Right lobe of liver (tissue), 4 donors: ENCODE measurements around the gene ZBTB42.

ENCODE experiments used
- POLR2A ChIP-seq: fragments of 450-650 bp; IDR thresholded peaks from one replicate; pipeline ENCODE4 v1.6.1; 2017; ENCODE audit warnings: antibody characterized with exemption, mild to moderate bottlenecking
- TF ChIP-seq, protein P1 (sequence below), 4 donors: fragments of 200-600 bp in 3 of 4; fragments of 450-650 bp in 1 of 4; IDR thresholded peaks; one replicate each; pipeline versions ENCODE4 v1.5.1 to v1.8.0; 2016 to 2022; ENCODE audit warnings: antibody characterized with exemption in 4 of 4, mild to moderate bottlenecking in 2 of 4
- donor health status: DM: no; HTN: no; CAD: no.
- donor health status: DM: no; HTN: no; CAD: no.
- donor health status: DM: no; HTN: yes; CAD: no.

DNA sequence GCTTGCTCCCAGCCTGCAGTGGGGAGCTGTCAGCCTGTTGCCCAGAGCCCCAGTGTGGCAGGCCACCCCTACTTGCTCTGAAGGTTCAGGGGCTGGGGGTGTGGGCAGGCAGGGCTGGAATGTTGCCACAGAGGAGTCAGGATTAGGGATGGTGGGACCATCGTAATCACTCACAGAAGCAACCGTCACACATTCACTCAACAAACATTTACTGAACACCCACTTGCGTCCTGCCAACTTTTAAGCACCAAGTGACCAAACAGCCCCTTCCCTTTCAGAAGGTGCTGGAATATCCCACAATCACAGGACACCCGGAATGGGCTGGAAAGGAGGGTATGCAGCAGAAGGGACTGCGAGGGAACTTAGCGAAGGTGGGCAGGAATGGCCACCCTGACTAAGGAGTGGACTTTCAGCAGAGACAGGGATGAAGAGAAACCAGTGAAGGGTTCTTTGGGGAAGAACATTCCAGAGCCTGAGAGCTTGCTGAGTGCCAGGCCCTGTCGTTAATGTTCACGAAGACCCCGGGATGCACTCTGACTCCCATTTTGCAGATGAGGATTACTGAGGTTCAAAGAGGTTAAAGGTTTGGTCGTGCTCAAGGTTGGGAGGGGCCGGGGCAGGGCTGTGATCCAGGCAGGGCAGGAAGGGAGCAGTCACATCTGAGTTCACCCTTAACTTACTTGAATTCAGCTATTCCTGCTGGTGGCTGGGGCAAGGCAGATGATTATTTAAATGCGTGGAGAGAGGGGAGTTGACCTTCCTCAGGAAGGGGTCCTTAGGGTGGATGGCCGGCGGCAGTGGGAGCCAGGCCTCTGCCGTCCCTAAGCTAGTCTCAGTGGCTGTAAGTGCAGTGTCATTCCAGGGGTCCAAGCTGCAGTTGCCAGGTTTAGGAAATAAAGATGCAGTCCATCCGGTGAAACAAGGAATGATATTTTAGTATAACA lies 2.3 kb upstream of the ZBTB42 start:
- TF ChIP-seq, protein P1, sequence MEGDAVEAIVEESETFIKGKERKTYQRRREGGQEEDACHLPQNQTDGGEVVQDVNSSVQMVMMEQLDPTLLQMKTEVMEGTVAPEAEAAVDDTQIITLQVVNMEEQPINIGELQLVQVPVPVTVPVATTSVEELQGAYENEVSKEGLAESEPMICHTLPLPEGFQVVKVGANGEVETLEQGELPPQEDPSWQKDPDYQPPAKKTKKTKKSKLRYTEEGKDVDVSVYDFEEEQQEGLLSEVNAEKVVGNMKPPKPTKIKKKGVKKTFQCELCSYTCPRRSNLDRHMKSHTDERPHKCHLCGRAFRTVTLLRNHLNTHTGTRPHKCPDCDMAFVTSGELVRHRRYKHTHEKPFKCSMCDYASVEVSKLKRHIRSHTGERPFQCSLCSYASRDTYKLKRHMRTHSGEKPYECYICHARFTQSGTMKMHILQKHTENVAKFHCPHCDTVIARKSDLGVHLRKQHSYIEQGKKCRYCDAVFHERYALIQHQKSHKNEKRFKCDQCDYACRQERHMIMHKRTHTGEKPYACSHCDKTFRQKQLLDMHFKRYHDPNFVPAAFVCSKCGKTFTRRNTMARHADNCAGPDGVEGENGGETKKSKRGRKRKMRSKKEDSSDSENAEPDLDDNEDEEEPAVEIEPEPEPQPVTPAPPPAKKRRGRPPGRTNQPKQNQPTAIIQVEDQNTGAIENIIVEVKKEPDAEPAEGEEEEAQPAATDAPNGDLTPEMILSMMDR (IDR thresholded peaks at IDR 0.05), result no peak
- no peak for TF ChIP-seq POLR2A
